Body of pancreas (tissue), 4 donors: ENCODE measurements around the gene FAH.

Source experiments
- POLR2A ChIP-seq, 3 donors: fragments of 450-650 bp; IDR thresholded peaks; one replicate each; pipeline ENCODE4 v1.6.1; 2016; ENCODE audit warnings: antibody characterized with exemption in 3 of 3, mild to moderate bottlenecking in 2 of 3
- TF ChIP-seq, protein P1 (sequence below), 7 experiments: fragments of 450-650 bp in 4 of 7; fragments of 200-600 bp in 3 of 7; sonication (generic) in 3 of 7; IDR thresholded peaks; one replicate each; pipeline ENCODE4 v1.5.1; 2016 to 2019; ENCODE audit warnings: antibody characterized with exemption in 7 of 7

DNA sequence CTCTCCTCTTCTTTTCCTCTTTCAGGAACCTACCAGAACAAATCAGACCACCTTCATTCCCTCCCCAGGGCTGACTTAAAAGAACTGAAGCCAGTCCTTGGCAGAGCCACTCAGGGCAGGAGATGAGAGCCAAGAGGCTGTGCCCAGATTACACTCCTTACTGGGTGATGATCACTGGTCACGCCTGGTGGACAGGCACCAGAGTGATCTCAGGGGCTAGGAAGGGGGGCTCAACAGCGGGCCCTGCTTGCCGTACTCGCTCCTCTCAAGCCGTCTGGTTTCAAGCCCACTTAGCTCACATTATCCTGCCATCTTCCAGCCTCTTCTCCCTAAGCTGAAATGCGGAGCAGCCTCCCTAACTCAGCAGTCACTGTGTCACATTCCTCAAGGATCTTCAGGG lies 1.7 kb upstream of the FAH start:
- TF ChIP-seq, protein P1, sequence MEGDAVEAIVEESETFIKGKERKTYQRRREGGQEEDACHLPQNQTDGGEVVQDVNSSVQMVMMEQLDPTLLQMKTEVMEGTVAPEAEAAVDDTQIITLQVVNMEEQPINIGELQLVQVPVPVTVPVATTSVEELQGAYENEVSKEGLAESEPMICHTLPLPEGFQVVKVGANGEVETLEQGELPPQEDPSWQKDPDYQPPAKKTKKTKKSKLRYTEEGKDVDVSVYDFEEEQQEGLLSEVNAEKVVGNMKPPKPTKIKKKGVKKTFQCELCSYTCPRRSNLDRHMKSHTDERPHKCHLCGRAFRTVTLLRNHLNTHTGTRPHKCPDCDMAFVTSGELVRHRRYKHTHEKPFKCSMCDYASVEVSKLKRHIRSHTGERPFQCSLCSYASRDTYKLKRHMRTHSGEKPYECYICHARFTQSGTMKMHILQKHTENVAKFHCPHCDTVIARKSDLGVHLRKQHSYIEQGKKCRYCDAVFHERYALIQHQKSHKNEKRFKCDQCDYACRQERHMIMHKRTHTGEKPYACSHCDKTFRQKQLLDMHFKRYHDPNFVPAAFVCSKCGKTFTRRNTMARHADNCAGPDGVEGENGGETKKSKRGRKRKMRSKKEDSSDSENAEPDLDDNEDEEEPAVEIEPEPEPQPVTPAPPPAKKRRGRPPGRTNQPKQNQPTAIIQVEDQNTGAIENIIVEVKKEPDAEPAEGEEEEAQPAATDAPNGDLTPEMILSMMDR (IDR thresholded peaks at IDR 0.05) = no peak
- TF ChIP-seq POLR2A (IDR thresholded peaks at IDR 0.05) = no peak
